IPS-20b (cell line): ENCODE measurements around the gene EPS8.
"Not testable (repeated sequence)": the region's sequence is repeated elsewhere in the genome, so short reads cannot be mapped to it uniquely, and the experiment has no call there.

ENCODE experiments used
- H3K27ac ChIP-seq: one replicate; pipeline ENCODE4 v1.5.1; 2013; ENCODE audit warnings: low read length
- H3K27me3 ChIP-seq: 2 replicates; pipeline ENCODE4 v1.6.1; 2013; ENCODE audit warnings: mild to moderate bottlenecking, low read length, inconsistent platforms; ENCODE audit not compliant: insufficient read depth
- H3K36me3 ChIP-seq: 2 replicates; pipeline ENCODE4 v1.6.1; 2013; ENCODE audit warnings: low read depth, mild to moderate bottlenecking, inconsistent platforms, low read length, moderate library complexity; ENCODE audit not compliant: insufficient read depth
- H3K4me1 ChIP-seq: 2 replicates; pipeline ENCODE4 v1.6.1; 2013; ENCODE audit warnings: mild to moderate bottlenecking, control low read depth, inconsistent platforms, low read length, moderate library complexity; ENCODE audit not compliant: insufficient read depth
- H3K4me3 ChIP-seq: 2 replicates; pipeline ENCODE4 v1.5.1; 2013; ENCODE audit warnings: mild to moderate bottlenecking, low read length, inconsistent platforms
- H3K9ac ChIP-seq: 2 replicates; pipeline ENCODE4 v1.6.1; 2013; ENCODE audit warnings: low read depth, mild to moderate bottlenecking, inconsistent platforms, low read length, moderate library complexity
- H3K9me3 ChIP-seq: 2 replicates; pipeline ENCODE4 v1.6.1; 2013; ENCODE audit warnings: mild to moderate bottlenecking, low read depth, low read length, inconsistent platforms; ENCODE audit not compliant: insufficient read depth

The EPS8 gene

GRCh38 chr12:15774819-15775218 is 14.4 kb downstream of the EPS8 start:
- H3K9ac ChIP-seq, result no peak overlapping the region
- no peaks in the 10 kb centered on the region for H3K36me3 ChIP-seq
- no peak overlapping the region for H3K4me3 ChIP-seq
- peaks cover 12% of the 10 kb centered on the region for H3K4me1 ChIP-seq
- no peak overlapping the region for H3K27ac ChIP-seq
- H3K9me3 ChIP-seq, result no peaks in the 10 kb centered on the region
- no peaks in the 10 kb centered on the region for H3K27me3 ChIP-seq

- Histone ChIP-seq H3K4me1 (peaks cover 12% of the 10 kb centered on the region), H3K27me3 (no peaks in the 10 kb centered on the region), H3K4me3 (no peak overlapping the region), H3K9me3 (no peaks in the 10 kb centered on the region), H3K9ac (no peak overlapping the region), H3K36me3 (no peaks in the 10 kb centered on the region), H3K27ac (no peak overlapping the region)
Observed at GRCh38 chr12:15772405-15773018, 16.7 kb downstream of the EPS8 start.

DNA sequence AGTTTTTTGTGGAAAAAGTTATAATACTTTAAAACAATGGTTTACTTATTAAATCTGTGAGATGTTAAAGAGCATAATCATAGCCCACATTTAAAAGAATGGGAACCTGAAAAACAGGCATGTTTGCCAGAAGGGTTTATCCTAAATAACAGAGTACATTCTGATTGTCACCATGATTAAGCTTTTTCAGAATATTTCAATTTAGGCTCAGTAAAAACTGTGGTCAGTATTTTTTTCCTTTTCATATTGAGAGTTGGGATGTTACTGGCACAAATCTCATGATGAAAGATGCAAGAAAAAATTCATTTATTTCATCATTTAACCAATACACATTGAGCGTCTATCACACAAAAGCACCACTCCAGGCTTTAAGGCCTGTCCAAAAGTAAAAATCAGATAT is 18.6 kb downstream of the EPS8 start:
- no peak overlapping the region for H3K27ac ChIP-seq
- H3K9ac ChIP-seq, result no peak overlapping the region
- no peak overlapping the region for H3K4me3 ChIP-seq
- no peaks in the 10 kb centered on the region for H3K9me3 ChIP-seq
- H3K27me3 ChIP-seq, result no peaks in the 10 kb centered on the region
- no peaks in the 10 kb centered on the region for H3K36me3 ChIP-seq
- H3K4me1 ChIP-seq, result peaks cover 9% of the 10 kb centered on the region

- peaks cover 12% of the 10 kb centered on the region for H3K4me1 ChIP-seq
- no peaks in the 10 kb centered on the region for H3K36me3 ChIP-seq
- H3K9me3 ChIP-seq, result no peaks in the 10 kb centered on the region
- no peak overlapping the region for H3K27ac ChIP-seq
- no peak overlapping the region for H3K9ac ChIP-seq
- H3K27me3 ChIP-seq, result no peaks in the 10 kb centered on the region
- no peak overlapping the region for H3K4me3 ChIP-seq
Observed at GRCh38 chr12:15770021-15770420, 19.2 kb downstream of the EPS8 start.

GRCh38 chr12:15769586-15769985 is 19.6 kb downstream of the EPS8 start:
- H3K36me3 ChIP-seq, result no peaks in the 10 kb centered on the region
- H3K4me1 ChIP-seq, result peaks cover 16% of the 10 kb centered on the region
- no peaks in the 10 kb centered on the region for H3K27me3 ChIP-seq
- H3K4me3 ChIP-seq, result no peak overlapping the region
- H3K9me3 ChIP-seq, result no peaks in the 10 kb centered on the region
- no peak overlapping the region for H3K9ac ChIP-seq
- no peak overlapping the region for H3K27ac ChIP-seq

DNA sequence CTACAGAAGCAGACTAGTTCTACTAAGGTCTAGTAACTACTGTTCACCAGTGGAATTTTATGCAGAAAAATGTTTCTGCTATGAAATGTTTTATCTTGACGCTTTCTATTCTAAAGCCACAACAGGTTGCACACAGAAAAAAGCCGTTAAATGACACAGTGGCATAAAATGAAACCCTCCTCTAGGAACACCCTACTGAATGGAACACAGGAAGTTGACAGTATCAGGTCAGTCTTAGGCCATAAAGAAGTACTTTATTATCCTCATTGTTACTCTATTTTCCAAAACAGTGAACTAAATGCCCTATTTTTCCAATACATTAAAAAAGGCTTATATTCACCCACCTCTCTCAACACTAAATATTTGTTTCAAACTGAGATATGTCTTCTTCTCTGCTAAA is 21.9 kb downstream of the EPS8 start:
- Histone ChIP-seq H3K4me1 (peaks cover 18% of the 10 kb centered on the region), H3K27ac (no peak overlapping the region), H3K9me3 (no peaks in the 10 kb centered on the region), H3K9ac (no peak overlapping the region), H3K27me3 (no peaks in the 10 kb centered on the region), H3K4me3 (no peak overlapping the region), H3K36me3 (no peaks in the 10 kb centered on the region)

DNA sequence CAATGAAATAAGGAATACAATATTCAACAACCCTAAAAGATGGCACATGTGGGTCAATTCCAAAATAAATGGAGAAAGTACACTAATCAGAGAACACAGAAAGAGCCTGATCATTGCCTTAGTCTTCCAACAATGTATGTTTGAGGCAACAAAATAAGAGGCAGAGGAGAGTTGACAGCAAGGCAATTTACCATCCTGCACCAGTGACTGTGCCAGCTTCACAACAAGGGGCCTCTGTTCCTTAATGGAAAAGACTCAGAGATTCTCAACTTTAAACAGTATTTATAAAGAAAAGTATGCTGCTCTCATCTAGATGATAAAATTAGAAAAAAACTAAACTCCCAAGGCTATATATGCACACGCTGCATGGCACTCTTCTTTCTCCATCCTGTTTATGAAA is 25.9 kb downstream of the EPS8 start:
- Histone ChIP-seq H3K9ac (no peak overlapping the region), H3K27me3 (no peaks in the 10 kb centered on the region), H3K9me3 (no peaks in the 10 kb centered on the region), H3K4me3 (no peak overlapping the region), H3K36me3 (no peaks in the 10 kb centered on the region), H3K4me1 (peaks cover 10% of the 10 kb centered on the region; the same call in 1 of the 2 replicates), H3K27ac (no peak overlapping the region)

- H3K27me3 ChIP-seq, H3K4me3 ChIP-seq, H3K9me3 ChIP-seq, H3K9ac ChIP-seq, H3K27ac ChIP-seq, H3K36me3 ChIP-seq, H3K4me1 ChIP-seq: not testable (repeated sequence)
Observed at GRCh38 chr12:15762162-15762561, 27.0 kb downstream of the EPS8 start.

DNA sequence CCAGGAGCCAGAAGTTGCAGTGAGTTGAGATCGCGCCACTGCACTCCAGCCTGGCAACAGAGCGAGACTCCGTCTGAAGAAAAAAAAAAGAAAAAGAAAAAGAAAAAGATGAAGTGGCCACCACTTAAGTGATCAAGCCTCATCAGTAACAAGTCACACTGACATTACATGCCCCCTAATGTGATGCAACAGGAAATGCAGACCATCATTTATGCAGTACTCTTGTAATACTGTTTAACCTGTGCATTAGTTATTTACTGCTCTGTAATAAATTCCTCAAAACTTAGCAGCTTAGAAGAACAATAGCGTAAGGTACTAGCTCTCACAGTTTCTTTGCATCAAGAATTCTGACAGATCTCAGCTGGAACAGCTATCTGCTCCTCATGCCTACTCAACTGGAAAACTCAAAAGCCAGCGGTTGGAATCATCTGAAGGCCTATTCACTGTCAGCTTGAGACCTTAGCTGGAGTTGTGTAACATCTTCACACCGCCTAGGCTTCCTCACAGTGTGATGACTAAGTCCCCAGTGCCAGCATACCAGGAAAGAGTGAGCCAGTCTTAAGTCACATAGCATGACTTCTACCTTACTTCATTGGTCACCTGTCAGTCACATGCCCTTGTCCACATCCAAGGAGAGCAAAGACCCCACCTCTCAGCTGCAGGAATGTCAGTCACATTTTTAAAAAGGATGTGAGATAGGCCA is 31.5 kb downstream of the EPS8 start:
- no peak overlapping the region for H3K27ac ChIP-seq
- H3K27me3 ChIP-seq, result no peaks in the 10 kb centered on the region
- no peak overlapping the region for H3K4me3 ChIP-seq
- no peaks in the 10 kb centered on the region for H3K4me1 ChIP-seq
- no peaks in the 10 kb centered on the region for H3K9me3 ChIP-seq
- H3K9ac ChIP-seq, result no peak overlapping the region
- H3K36me3 ChIP-seq, result no peaks in the 10 kb centered on the region

- no peak overlapping the region for H3K27ac ChIP-seq
- H3K4me3 ChIP-seq, result no peak overlapping the region
- no peaks in the 10 kb centered on the region for H3K4me1 ChIP-seq
- no peak overlapping the region for H3K9ac ChIP-seq
- no peaks in the 10 kb centered on the region for H3K36me3 ChIP-seq
- no peaks in the 10 kb centered on the region for H3K9me3 ChIP-seq
- H3K27me3 ChIP-seq, result no peaks in the 10 kb centered on the region
Observed at GRCh38 chr12:15756822-15757221, 32.4 kb downstream of the EPS8 start.

DNA sequence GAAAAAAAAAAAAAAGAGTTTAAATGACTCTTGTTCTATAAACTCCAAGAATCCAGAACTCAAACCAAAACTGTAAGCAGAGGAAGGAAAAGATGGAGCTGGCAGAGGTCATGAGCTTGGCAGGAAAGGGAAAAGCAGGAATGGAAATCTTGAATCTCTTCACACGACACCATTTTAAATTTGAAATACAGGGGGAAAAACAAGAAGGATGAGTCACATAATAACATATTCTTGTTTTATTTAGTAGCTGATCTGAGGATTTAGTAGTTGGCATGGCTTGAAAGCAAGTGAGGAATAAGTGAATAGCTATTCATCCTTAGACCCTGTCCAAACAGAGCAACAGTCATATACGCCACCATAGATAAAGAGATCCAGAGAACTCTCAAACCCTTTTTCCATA is 35.0 kb downstream of the EPS8 start:
- Histone ChIP-seq H3K9me3 (no peaks in the 10 kb centered on the region), H3K27me3 (no peaks in the 10 kb centered on the region), H3K4me1 (no peaks in the 10 kb centered on the region), H3K4me3 (no peak overlapping the region), H3K27ac (no peak overlapping the region), H3K36me3 (no peaks in the 10 kb centered on the region), H3K9ac (no peak overlapping the region)

DNA sequence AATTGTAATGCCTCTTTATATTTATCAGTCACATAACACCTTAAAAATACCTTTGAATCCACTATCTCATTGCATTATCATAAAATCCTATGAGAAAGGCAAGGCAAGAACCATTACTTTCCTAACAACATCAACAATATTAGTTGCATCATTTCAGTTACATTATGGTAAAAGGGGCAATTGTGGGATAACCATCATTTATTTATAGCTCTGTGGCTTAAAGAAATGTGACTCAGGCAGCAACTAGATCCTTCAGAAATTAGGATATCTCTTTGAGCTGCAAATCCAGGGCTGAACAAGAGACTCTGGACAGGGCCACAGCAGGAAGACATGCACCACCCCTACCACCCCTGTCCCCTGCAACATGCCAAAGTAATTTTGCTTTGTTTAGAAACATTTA is 36.4 kb downstream of the EPS8 start:
- H3K9me3 ChIP-seq, result no peaks in the 10 kb centered on the region
- H3K36me3 ChIP-seq, result no peaks in the 10 kb centered on the region
- H3K27me3 ChIP-seq, result no peaks in the 10 kb centered on the region
- H3K4me3 ChIP-seq, result no peak overlapping the region
- H3K9ac ChIP-seq, result no peak overlapping the region
- H3K4me1 ChIP-seq, result no peaks in the 10 kb centered on the region
- no peak overlapping the region for H3K27ac ChIP-seq
